Right forelimb (tissue), 1 donor: Measurements from ENCODE around the gene GGA3.
"Not testable (repeated sequence)": the region's sequence is repeated elsewhere in the genome, so short reads cannot be mapped to it uniquely, and the experiment has no call there.

Experiments
- DNase-seq: peaks from one replicate; pipeline ENCODE4 v3.0.0-alpha.2; 2018

GGA3 gene

DNA sequence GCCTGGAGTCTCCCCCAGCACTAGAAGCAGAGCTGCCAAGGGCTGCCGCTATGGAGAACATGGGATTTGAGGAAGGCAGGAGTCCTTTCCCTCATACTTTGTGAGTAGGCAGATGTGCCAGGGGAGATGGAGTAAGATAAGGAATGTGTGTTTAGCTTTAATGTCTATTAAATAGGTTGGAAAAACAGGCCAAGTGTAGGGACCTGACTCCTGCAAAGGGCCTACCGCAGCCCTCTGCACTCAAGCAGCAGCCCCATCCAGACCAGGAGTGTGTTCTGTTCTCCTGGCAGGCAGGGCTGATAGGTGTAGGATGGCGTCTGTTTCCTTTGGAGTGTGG, 11.4 kb upstream of the GGA3 start:
- no peak for DNase-seq

DNA sequence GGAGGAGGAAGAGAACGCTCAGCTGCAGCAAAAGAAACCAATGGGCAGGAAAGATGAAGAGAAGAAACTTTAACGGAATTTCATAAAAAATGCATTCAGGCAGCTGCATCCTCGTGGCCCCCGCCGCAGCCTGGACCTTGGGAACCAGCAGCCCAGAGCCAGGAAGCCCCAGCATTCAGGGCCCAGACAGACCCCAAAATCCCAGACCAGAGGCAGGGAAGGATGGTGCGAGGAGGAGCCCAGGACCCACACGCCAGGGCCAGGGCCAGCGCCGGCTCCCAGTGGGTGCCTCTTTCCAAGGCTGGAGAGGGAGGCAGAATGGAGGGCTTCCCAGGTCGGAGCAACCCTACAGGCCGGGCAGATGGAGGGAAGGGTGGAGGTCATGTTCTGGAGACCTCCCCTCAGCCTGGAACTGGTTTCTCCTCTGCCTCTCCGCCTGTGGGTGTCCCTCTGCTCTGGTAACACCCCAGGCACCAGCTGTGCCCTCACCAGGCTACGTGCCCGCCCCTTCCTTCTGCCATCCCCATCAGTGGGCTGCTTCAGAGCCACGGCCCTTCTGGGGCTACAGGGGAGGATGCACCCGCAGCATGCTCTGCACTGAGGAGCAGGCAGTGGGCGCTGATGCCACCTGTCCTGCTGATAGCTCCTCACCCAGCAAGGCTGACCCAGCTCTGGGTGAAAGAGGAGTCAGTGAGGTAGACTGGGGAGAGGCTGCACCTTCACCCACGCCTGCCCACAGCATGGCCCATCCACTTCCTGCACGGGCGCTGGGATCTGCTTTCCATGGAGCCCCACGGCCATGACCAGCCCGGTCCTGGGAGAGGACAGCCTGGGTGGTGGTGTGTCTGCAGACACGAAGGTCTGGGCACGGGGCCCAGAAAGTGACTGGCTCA, 10.8 kb upstream of the GGA3 start:
- DNase-seq: no peak

DNA sequence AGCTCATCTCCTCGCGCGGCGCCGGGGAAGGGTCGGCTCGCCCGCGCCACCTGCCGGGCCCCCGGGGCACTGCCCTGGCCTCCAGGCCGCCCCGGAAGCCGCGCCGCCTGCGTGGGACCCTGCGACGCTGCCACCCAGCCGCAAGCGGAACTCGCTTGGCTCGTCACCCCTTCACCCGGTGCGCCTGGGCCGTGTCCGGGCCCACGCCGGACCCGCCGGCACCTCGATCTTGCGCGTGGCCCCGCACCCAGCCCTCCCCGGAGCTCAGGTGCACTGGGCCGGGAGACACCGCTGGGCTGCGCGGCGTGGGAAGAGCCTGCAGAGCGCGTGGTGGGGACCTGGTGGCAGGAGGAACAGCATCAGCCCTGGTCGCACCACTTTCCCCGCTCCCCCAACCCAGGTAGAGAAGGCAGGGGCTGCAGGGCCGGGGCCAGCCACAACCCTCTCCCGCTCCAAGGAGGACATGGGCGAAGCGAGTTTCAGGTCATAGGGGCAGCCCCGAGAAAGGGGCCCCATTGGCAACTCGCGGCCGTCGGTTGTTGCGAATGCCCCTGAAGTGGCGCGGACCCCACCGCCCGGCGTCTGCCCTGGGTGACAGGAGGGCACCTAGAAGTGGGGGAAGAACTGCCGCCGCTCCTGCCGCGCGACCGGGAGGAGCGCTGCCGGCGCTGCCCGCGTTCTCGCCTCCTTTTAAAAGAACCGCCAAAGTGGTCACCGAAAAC, 10.0 kb upstream of the GGA3 start:
- DNase-seq: peak; percentile 88

DNA sequence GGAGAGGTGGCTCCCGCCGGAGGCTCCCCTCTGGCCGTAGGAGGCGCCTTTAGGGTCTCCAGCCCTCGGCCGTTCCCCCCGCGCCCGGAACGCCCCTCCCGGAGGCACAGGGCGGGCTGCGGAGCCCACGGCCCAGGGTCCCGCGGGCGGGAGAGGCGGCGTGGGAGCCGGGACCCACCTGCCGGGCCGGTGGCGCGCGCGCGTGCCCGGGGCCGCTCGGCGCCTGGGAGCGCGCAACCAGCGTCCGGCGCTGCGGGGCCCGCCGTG, 9.5 kb upstream of the GGA3 start, which contains the start of gene MIF4GD:
Gene MIF4GD, minus strand, starts transcription at position 266 of the 267 bp plus-strand sequence. CDS start 1,036 bp downstream, outside the sequence.
- DNase-seq: no peak

DNA sequence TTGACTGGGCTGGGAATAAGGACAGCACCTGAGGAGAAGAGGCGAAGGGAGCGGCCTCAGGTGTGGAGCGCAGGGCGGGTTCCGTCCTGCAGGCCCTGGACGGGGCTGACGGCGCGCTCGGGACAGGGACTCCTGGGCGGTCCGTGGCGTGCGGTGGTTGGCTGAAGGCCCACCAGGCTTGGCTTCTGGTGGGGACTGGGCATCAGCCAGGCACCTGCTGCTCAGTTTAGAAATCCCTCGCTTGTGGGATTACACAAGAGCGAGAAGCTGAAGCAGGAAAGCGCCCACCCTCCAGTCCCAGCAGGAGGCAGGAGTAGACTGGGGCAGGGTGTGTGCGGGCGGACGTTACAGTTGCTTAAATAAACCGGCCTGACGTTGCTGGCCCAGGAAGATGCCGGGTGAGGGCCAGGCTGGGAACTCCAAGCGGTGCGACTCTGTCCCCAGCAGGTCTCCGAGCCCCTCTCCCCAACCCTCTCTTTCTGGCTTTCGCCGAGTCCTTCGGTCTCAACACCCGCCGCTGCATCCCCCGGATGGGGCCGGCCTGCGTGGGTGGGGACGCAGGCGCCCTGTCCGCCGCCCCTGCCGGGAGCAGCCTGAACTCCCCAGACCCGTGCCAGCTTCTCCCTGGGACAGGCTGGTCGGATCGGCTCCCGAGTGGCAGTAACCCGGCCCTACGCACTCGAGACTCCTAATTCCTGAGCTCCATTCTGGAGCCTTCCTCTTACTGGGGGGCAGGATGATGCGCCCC, 9.0 kb upstream of the GGA3 start:
- DNase-seq: peak; percentile 79

DNA sequence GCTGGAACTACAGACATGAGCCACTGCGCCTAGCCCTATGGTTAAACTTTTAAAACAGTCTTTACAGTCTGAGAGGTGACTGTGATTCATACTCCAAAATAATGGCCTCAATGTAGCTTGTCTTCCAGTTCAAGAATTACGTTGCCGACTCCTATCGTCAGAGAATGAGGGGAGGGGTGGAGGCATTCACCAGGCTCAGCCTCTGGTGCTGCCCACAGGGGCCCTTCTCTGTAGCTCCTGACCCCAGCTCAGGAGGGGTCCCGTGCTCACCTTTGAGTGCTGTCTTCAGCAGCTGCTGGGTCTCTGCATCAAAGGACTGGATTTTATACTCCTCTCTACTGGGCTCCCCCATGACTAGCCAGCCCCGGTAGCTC, 8.4 kb upstream of the GGA3 start:
- no peak for DNase-seq

DNA sequence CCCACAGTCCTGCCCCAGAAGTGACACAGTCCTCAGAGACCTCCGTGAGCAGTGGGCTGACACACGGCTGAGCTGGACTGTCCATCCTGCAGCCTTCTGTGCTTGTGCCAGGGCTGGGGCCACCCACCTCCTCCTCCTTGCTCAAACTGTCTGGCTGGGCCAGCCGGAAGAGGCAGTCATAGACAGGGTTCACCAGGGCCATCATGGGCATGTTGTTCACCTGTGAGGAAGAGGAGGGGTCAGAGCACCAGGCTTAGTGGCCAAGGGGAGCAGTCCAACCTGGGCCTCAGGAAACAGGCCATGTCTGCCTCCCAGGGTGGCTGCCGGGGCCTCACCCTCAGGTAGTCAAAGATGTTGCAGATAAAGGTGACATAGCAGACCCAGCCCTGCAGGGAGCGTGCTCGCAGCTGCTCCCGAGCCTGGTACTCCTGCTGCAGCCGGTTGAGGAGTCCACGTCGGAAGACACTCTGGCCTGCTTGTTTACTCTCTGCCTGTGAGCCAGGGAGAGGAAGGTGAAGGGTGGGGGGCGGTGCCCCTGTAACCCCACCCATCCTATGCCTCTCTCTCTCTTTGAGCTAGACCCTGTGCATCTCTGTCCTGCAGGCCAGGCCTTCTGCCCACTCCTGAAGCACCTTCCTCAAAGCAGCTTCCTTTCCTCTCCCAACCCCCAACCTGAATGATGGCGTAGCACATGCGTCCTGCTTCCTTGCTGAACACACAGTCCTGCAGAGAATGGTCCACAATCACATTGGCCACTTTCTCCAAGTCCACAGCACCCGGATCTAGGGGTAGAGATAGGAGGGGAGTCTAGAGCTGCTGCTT, 6.2 kb upstream of the GGA3 start:
- DNase-seq: no peak

DNA sequence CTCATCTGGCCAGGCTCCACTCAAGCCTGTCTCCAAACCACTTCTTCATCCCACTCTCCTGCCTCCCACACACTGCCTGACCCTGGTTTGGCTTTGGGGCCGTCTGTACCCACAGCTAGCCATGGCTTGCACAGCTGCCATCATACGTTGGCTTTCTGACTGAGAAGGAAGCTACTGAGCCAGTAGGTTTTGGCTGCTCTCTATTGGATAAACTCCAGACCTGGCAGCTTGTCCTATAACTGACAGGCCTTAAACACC, 5.7 kb upstream of the GGA3 start:
- no peak for DNase-seq

DNA sequence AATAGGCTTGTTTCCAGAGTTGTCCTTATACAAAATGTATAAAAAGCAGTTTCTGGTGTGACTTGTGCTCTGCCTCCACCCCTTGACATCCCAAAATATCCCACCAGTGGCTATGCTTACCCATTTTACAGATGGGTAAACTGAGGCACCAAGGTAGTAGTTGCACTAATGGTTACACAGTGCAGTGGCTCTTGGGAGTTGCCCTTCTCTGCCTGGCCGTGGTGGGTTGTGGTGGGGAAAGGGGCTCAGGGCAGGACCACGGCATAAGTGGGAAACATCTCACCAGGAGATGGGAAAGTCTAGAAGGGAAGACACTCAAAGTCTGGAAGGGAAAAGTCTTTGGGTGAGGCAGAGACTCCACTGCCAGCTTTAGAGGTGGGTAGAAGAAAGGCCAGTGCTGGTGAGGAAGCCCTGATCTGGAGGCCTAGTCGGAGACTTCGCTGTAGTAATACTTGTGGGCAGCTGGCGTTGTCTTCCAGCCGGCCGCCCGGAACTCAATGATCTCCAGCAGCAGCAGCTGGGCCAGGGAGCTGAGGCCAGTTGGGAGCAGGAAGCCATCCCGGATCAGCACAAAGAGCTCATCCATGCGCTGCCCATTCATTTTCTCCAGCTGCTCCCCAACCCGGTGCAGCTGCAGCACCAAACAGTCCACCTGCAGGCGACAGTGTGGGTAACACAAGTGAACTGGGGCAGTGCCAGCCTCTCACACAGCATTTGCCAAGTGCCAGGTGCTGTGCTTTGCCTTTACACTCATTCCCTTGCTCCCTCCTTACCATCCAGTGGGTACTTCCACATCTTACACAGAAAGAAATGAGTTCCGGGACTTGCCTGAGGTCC, 5.1 kb upstream of the GGA3 start:
- DNase-seq: no peak

DNA sequence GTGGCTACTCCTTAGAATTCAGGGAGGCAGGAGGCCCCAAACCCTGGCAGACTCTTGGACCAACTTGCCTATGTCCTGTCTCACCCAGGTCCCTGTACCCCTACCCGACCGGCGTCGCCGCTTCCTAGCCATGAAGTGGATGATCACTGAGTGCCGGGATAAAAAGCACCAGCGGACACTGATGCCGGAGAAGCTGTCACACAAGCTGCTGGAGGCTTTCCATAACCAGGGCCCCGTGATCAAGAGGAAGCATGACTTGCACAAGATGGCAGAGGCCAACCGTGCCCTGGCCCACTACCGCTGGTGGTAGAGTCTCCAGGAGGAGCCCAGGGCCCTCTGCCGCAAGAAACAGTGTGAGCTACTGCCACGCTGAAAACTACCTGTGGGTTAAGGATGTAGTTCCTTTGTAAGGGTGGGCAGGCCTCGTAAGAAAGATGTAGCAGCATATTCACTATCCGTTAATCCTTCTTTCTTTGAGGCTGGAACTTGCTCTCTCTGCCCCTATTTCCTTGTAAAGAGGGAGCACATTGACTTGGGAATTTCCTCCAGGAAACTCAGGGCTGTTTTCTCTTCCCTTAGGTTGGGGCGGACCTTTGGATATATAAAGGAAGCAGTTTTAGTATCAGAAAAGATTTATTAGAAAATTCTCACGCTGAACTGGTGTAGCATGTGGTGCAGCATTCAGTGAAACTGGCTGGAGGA, 4.4 kb upstream of the GGA3 start:
- DNase-seq: no peak

DNA sequence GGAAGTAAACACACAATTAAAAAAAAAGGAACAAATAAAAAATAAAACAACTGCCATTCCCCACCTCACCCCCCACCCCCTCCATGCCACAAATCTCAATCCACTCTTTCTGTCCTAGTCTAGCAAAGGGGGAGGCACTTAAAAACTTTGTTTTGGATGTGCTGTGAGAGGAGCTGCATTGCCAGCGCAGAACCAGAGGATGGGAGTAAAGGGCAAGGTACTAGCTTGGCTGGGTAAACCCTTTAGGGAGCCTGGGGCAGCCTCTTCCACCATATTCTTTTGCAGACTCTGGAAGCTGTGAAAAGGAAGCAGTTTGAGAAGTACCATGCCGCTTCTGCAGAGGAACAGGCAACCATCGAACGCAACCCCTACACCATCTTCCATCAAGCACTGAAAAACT, 1.6 kb upstream of the GGA3 start:
- no peak for DNase-seq

DNA sequence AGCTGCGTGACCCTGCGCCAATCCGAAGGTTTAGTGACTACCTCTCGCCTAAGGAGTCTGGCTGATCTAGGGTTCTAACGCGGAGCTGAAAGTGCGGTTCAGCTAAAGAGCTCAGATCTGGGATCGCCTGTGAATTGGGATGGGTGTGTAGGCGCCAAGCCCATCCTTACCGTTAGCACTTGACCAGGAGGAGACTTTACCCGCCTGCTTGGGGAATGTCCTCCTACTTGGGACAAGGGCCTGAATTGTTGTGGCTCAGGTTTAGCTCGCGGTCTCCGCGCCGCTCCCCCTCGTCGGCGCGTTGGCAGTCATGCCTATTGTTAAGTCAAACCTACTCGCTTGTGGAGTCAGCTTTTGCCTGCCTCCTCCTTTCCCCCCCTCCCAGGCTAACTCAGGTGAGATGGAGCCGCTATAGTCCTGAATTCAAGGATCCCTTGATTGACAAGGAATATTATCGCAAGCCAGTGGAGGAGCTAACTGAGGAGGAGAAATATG, 753 bp upstream of the GGA3 start:
- DNase-seq: no peak

DNA sequence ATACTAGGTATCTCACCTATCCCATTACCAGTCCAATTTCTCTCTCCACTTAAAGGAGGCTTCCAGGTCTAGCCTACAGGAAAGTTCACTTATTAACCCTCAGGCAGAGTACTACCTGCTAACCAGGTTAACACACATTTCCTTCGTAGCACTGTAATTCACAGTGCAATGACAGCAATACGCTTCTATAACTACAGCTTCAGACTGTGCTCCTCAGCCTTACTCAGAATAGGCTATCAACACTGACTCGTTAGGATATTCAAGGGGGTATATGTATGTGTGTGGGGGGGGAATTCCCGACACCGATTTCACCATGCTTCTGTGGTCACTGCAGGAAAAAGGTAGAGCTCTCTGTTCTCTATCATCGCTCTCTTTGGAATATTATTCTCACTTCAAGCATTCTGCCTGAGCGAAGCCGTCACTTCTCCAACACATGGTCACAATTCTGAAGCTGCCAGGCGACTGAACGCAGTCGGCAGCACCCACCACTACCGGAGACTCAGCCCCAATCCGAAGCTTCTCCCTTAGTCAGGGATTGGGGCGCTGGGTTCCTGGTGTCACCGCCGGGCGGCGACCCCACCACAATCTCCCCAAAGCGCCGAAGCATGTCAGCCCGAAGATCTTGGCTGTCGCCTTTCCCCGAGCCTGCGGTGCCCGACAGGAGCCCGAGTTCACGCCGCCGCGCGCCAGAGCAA, 618 bp downstream of the GGA3 start:
- DNase-seq: no peak

DNA sequence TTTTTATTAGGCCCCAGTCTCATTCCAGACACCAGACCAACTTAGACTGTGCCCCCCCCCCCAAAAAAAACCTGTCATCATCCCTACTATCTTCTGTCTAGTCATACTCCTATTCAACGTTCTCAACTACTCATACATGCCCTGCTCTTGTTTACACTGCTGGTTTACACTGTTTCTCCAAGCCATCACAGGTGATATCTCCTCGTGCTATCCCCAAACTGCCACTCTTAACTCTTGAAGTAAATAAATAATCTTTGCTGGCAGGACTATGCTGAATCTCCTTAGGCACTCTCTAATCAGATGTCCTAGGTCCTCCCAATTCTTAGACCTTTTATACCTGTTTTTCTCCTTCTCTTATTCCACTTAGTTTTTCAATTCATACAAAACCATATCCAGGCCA, 4.2 kb downstream of the GGA3 start:
- not testable (repeated sequence) for DNase-seq

DNA sequence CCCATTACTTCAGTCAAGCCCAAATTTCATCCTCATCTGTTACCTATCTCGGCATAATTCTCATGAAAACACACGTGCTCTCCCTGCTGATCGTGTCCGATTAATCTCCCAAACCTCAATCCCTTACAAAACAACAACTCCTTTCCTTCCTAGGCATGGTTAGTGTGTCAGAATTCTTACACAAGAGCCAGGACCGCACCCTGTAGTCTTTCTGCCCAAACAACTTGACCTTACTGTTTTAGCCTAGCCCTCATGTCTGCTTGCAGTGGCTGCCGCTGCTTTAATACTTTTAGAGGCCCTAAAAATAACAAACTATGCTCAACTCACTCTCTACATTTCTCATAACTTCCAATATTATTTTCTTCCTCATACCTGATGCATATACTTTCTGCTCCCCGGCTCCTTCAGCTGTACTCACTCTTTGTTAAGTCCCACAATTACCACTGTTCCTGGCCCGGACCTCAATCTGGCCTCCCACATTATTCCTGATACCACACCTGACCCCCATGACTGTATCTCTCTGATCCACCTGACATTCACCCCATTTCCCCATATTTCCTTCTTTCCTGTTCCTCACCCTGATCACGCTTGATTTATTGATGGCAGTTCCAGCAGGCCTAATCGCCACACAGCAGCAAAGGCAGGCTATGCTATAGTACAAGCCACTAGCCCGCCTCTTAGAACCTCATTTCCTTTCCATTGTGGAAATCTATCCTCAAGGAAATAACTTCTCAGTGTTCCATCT, 5.3 kb downstream of the GGA3 start:
- not testable (repeated sequence) for DNase-seq

DNA sequence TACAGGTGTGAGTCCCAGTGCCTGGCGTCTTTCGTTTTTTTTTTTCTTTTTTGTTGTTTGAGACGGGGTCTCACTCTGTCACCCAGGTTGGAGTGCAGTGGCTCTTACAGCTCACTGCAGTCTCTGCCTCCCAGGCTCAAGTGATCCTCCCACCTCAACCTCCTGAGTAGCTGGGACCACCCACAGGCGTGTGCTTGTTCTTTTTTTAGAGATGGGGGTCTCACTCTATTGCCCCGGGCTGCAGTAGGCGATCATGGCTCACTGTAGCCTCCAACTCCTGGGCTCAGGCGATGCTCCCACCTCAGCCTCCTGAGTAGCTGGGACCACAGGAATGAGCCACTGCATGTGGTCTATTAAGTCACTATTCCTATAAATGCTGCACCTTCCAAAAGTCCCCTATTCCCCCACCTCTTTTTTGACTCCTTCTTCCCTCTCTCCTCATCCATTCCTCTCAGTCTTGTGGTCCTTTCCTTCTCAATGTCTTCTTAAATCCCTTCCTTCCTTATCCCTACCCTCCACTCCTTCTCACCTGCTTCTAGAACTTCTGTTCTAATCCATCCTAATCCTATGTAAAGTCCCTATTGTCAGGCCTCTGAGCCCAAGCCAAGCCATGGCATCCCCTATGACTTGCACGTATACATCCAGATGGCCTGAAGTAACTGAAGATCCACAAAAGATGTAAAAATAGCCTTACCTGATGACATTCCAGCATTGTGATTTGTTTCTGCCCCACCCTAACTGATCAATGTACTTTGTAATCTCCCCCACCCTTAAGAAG, 9.2 kb downstream of the GGA3 start:
- DNase-seq: no peak

DNA sequence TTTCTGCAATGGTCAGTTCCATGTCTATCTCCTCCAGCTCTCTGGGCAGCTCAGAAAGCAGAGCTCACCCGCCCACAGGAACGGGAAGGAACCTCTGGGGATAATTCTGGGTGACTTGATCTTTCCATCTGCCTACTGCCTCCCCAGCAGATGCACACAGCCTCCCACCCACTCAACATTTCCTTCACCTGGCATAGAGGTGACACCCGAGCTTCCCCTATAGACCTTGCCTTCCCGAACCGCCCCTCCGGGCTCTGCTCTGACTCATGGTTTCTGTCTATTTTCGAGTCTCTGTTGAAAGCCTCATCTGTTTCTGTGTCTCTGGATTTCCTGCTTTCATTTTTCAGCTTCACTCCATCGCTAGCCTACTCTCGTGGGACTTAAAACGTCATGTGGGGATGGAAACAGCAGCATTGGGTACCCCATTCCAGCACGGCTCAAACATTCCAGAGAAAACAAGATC, 11.4 kb downstream of the GGA3 start:
- no peak for DNase-seq

DNA sequence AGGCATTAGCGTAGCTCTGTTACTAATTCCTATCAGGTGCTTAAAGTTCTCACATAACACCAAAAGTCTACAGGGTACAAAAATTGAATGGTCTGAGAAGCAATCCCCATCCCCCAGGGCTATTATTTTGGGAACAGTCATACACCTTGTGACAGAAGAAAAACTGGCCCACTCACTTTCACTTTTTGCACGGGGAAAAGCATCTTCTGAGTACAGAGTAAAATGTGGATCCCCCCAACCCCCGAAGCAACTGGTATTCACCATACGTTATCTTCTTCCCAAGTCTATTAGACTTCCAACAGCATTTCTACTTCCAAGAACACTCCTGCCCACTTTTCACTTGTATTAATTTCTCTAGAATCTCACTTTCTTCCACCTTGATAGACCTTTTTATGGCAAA, 11.8 kb downstream of the GGA3 start:
- DNase-seq: no peak

DNA sequence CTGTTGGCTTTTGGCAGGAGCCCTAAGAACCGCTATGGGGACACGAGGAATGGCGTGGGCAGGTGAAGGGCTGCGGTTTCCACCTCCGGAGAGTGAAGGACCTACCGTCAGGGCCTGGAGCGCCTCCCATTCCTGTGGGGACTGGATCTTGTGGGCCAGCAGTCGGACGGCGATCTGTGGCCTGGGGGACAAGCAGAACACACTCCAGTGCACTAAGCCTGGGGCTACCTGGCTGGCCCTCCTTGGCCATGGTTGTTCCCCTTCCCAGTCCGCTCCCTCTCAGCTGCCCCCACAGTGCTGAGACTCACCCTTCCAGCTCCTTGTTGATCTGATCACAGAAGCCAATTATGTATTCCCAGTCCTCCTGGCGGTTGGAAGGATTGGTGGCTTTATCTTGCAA, 15.0 kb downstream of the GGA3 start:
- no peak for DNase-seq
